Measurements from ENCODE around the gene PTPN11.

DNA sequence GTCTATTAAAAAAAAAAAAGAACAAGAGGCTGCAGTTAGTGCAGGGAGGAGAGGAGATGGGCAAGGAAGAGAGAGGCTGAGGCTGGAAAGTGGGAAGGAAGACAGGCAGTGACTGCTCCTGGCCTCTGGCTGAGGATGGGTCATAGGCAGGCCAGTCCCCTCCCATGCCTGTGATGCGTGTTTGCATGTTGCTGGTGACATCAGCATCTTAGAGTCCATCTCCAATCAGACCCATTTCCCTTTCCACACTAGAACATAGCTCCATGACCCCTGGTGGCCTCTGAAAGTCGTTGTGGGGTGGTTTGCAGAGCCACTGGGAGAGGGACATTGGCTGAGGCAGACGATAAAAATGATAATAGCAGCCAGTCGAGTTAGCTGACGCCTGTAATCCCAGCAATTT, 132.9 kb downstream of the PTPN11 start:
- TF ChIP-seq POLR2A (IDR thresholded peaks at IDR 0.05; ENCODE audit: low read length) (no peak), MAFK (IDR thresholded peaks at IDR 0.05; ENCODE audit: partially characterized antibody) (no peak), ZSCAN20 (CRISPR knock-in tag; IDR thresholded peaks at IDR 0.05) (no peak), JUNB (IDR thresholded peaks at IDR 0.05) (no peak), NFE2L2 (conservative IDR thresholded peaks at IDR 0.05; ENCODE audit: low read length) (no peak), CHD4 (IDR thresholded peaks at IDR 0.05; ENCODE audit: borderline replicate concordance) (no peak), CHD2 (IDR thresholded peaks at IDR 0.05; ENCODE audit: low read length, partially characterized antibody) (no peak), MAX (IDR thresholded peaks at IDR 0.05) (no peak), NR3C1 (IDR thresholded peaks at IDR 0.05) (no peak)
- TF ChIP-seq, protein P1, sequence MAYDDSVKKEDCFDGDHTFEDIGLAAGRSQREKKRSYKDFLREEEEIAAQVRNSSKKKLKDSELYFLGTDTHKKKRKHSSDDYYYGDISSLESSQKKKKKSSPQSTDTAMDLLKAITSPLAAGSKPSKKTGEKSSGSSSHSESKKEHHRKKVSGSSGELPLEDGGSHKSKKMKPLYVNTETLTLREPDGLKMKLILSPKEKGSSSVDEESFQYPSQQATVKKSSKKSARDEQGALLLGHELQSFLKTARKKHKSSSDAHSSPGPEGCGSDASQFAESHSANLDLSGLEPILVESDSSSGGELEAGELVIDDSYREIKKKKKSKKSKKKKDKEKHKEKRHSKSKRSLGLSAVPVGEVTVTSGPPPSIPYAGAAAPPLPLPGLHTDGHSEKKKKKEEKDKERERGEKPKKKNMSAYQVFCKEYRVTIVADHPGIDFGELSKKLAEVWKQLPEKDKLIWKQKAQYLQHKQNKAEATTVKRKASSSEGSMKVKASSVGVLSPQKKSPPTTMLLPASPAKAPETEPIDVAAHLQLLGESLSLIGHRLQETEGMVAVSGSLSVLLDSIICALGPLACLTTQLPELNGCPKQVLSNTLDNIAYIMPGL (CRISPR knock-in tag; IDR thresholded peaks at IDR 0.05; ENCODE audit: borderline replicate concordance): no peak
- TF ChIP-seq, protein P2, sequence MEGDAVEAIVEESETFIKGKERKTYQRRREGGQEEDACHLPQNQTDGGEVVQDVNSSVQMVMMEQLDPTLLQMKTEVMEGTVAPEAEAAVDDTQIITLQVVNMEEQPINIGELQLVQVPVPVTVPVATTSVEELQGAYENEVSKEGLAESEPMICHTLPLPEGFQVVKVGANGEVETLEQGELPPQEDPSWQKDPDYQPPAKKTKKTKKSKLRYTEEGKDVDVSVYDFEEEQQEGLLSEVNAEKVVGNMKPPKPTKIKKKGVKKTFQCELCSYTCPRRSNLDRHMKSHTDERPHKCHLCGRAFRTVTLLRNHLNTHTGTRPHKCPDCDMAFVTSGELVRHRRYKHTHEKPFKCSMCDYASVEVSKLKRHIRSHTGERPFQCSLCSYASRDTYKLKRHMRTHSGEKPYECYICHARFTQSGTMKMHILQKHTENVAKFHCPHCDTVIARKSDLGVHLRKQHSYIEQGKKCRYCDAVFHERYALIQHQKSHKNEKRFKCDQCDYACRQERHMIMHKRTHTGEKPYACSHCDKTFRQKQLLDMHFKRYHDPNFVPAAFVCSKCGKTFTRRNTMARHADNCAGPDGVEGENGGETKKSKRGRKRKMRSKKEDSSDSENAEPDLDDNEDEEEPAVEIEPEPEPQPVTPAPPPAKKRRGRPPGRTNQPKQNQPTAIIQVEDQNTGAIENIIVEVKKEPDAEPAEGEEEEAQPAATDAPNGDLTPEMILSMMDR (IDR thresholded peaks at IDR 0.05): no peak
- TF ChIP-seq, protein P3, sequence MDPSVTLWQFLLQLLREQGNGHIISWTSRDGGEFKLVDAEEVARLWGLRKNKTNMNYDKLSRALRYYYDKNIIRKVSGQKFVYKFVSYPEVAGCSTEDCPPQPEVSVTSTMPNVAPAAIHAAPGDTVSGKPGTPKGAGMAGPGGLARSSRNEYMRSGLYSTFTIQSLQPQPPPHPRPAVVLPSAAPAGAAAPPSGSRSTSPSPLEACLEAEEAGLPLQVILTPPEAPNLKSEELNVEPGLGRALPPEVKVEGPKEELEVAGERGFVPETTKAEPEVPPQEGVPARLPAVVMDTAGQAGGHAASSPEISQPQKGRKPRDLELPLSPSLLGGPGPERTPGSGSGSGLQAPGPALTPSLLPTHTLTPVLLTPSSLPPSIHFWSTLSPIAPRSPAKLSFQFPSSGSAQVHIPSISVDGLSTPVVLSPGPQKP (IDR thresholded peaks at IDR 0.05; ENCODE audit: low read depth, low read length): no peak
